H9 (cell line): Measurements from ENCODE around the gene SMIM26. TPM values are rescaled to one million over a fixed set of nuclear protein-coding genes. Genes with fewer than 3 reads are reported as not detected.

Experiments used
- DNase-seq: peaks from one replicate; pipeline ENCODE4 v3.0.0-alpha.2; 2017
- H2AFZ ChIP-seq: one replicate; pipeline ENCODE4 v1.6.1; 2013; ENCODE audit warnings: mild to moderate bottlenecking, low read length, control low read depth, moderate library complexity
- H2AK5ac ChIP-seq: 2 replicates; pipeline ENCODE4 v1.6.1; 2013; ENCODE audit warnings: low read length, control low read depth, mixed read lengths; ENCODE audit not compliant: insufficient read length
- H2BK120ac ChIP-seq: one replicate; pipeline ENCODE4 v1.6.1; 2013; ENCODE audit warnings: low read depth, mild to moderate bottlenecking, low read length, control low read depth, inconsistent platforms; ENCODE audit not compliant: poor library complexity, severe bottlenecking
- H2BK12ac ChIP-seq: 2 replicates; pipeline ENCODE4 v1.6.1; 2013; ENCODE audit warnings: low read length, control low read depth, mixed read lengths, low read depth; ENCODE audit not compliant: insufficient read length
- H2BK15ac ChIP-seq: 2 replicates; pipeline ENCODE4 v1.6.1; 2013; ENCODE audit warnings: low read depth, low read length, control low read depth
- H2BK20ac ChIP-seq: one replicate; pipeline ENCODE4 v1.6.1; 2013; ENCODE audit warnings: low read depth, mild to moderate bottlenecking, low read length, control low read depth, inconsistent platforms; ENCODE audit not compliant: poor library complexity, severe bottlenecking
- H2BK5ac ChIP-seq: 2 replicates; pipeline ENCODE4 v1.6.1; 2013; ENCODE audit warnings: low read length, control low read depth, mixed read lengths; ENCODE audit not compliant: insufficient read length
- H3K14ac ChIP-seq: 2 replicates; pipeline ENCODE4 v1.6.1; 2013; ENCODE audit warnings: low read length, control low read depth; ENCODE audit not compliant: insufficient read depth
- H3K18ac ChIP-seq: 2 replicates; pipeline ENCODE4 v1.6.1; 2013; ENCODE audit warnings: low read depth, mild to moderate bottlenecking, mixed read lengths, low read length, control low read depth; ENCODE audit not compliant: insufficient read length
- H3K23ac ChIP-seq: 2 replicates; pipeline ENCODE4 v1.6.1; 2013; ENCODE audit warnings: low read length, control low read depth, mixed read lengths, low read depth; ENCODE audit not compliant: insufficient read length
- H3K23me2 ChIP-seq: 2 replicates; pipeline ENCODE4 v1.6.1; 2013; ENCODE audit warnings: low read depth, mild to moderate bottlenecking, mixed read lengths, low read length, control low read depth; ENCODE audit not compliant: insufficient read length, poor library complexity, severe bottlenecking
- H3K27ac ChIP-seq: 2 replicates; pipeline ENCODE4 v1.5.1; 2013; ENCODE audit warnings: low read length, control low read depth, mixed read lengths, low read depth; ENCODE audit not compliant: insufficient read length
- H3K27me3 ChIP-seq: 2 replicates; pipeline ENCODE4 v1.6.1; 2013; ENCODE audit warnings: low read length, control low read depth, inconsistent platforms; ENCODE audit not compliant: insufficient read depth
- H3K4ac ChIP-seq: 2 replicates; pipeline ENCODE4 v1.6.1; 2013; ENCODE audit warnings: low read depth, mild to moderate bottlenecking, control low read depth, inconsistent platforms, low read length, moderate library complexity
- H3K4me1 ChIP-seq: 2 replicates; pipeline ENCODE4 v1.6.1; 2013; ENCODE audit warnings: low read length, control low read depth, inconsistent platforms; ENCODE audit not compliant: insufficient read depth
- H3K4me2 ChIP-seq: 2 replicates; pipeline ENCODE4 v1.6.1; 2013; ENCODE audit warnings: low read length, control low read depth, mixed read lengths; ENCODE audit not compliant: insufficient read length, insufficient read depth
- H3K56ac ChIP-seq: 2 replicates; pipeline ENCODE4 v1.6.1; 2013; ENCODE audit warnings: low read depth, mild to moderate bottlenecking, mixed read lengths, low read length, control low read depth; ENCODE audit not compliant: insufficient read length
- H3K79me1 ChIP-seq: 2 replicates; pipeline ENCODE4 v1.6.1; 2013; ENCODE audit warnings: low read depth, mild to moderate bottlenecking, moderate library complexity, low read length, control low read depth, inconsistent platforms; ENCODE audit not compliant: insufficient read depth, poor library complexity, severe bottlenecking
- H3K79me2 ChIP-seq: 2 replicates; pipeline ENCODE4 v1.6.1; 2013; ENCODE audit warnings: low read length, control low read depth, inconsistent platforms; ENCODE audit not compliant: insufficient read depth
- H3K9ac ChIP-seq: 2 replicates; pipeline ENCODE4 v1.6.1; 2013; ENCODE audit warnings: low read length, control low read depth, mixed read lengths; ENCODE audit not compliant: insufficient read length; ENCODE audit errors: extremely low read depth
- H3K9me3 ChIP-seq: one replicate; pipeline ENCODE4 v1.6.1; 2013; ENCODE audit warnings: low read depth, low read length, inconsistent platforms; ENCODE audit not compliant: control insufficient read depth
- H3T11ph ChIP-seq: one replicate; pipeline ENCODE4 v1.6.1; 2013; ENCODE audit warnings: mild to moderate bottlenecking, low read length, control low read depth, inconsistent platforms
- H4K20me1 ChIP-seq: one replicate; pipeline ENCODE4 v1.6.1; 2013; ENCODE audit not compliant: control insufficient read depth, insufficient read length, insufficient read depth
- H4K5ac ChIP-seq: 2 replicates; pipeline ENCODE4 v1.6.1; 2013; ENCODE audit warnings: low read depth, mild to moderate bottlenecking, mixed read lengths, low read length, control low read depth; ENCODE audit not compliant: insufficient read length
- H4K8ac ChIP-seq: replicated peaks from 2 replicates; pipeline ENCODE4 v1.6.1; 2013; ENCODE audit warnings: low read length, control low read depth, mixed read lengths, low read depth; ENCODE audit not compliant: insufficient read length
- H4K91ac ChIP-seq: 2 replicates; pipeline ENCODE4 v1.6.1; 2013; ENCODE audit warnings: low read depth, mild to moderate bottlenecking, moderate library complexity, mixed read lengths, low read length, control low read depth; ENCODE audit not compliant: insufficient read length
- H3K27ac Mint-ChIP-seq, 3 experiments: 2 replicates in 2 of 3; 3 replicates in 1 of 3; pipeline ENCODE4 v1.8.0; 2020 to 2021; ENCODE audit warnings: mixed read lengths in 3 of 3, mild to moderate bottlenecking in 1 of 3, moderate library complexity in 1 of 3
- H3K27me3 Mint-ChIP-seq: 2 replicates; pipeline ENCODE4 v1.8.0; 2021; ENCODE audit warnings: low read depth, mild to moderate bottlenecking, moderate library complexity, mixed read lengths
- H3K36me3 Mint-ChIP-seq, 3 experiments: 2 replicates in 2 of 3; 3 replicates in 1 of 3; pipeline ENCODE4 v1.8.0; 2020 to 2021; ENCODE audit warnings: low read depth in 3 of 3, mixed read lengths in 3 of 3; ENCODE audit not compliant: insufficient read depth in 1 of 3
- H3K4me1 Mint-ChIP-seq, 2 experiments: 2 replicates each; pipeline ENCODE4 v1.8.0; 2020; ENCODE audit warnings: mixed read lengths in 2 of 2
- H3K4me3 Mint-ChIP-seq, 2 experiments: 2 replicates in 1 of 2; 3 replicates in 1 of 2; pipeline ENCODE4 v1.8.0; 2020 to 2021; ENCODE audit warnings: mild to moderate bottlenecking in 2 of 2, mixed read lengths in 2 of 2, moderate library complexity in 1 of 2
- H3K9me3 Mint-ChIP-seq, 2 experiments: 2 replicates in 1 of 2; 3 replicates in 1 of 2; pipeline ENCODE4 v1.8.0; 2020; ENCODE audit warnings: mild to moderate bottlenecking in 2 of 2, mixed read lengths in 2 of 2, moderate library complexity in 1 of 2
- CTCF ChIP-seq: fragments of 200-600 bp; sonication (generic); conservative IDR thresholded peaks from 3 replicates; pipeline ENCODE4 v1.8.0; 2021; ENCODE audit warnings: antibody characterized with exemption, mild to moderate bottlenecking
- WGBS: extraction: QIAGEN DNeasy Blood & Tissue Kit; methylation state at CpG from one replicate; pipeline ENCODE4 v1.1.7; 2013; ENCODE audit warnings: missing lambda C conversion rate, low lambda C conversion rate, mixed read lengths; ENCODE audit not compliant: insufficient read length; ENCODE audit errors: extremely low coverage; 5-methylcytosine and 5-hydroxymethylcytosine counted together
- total RNA-seq: library from RNA; stranded (reverse); gene quantifications from 2 replicates; pipeline ENCODE4 v1.2.1, GENCODE V29; 2021

The SMIM26 gene
- total RNA-seq, 1 experiment from 2014 or later, result 75.9 TPM

- Histone ChIP-seq H4K91ac (no peak overlapping the region), H2BK12ac (no peak overlapping the region), H3K4me2 (no peak overlapping the region), H2BK120ac (no peak overlapping the region), H4K8ac (no peak overlapping the region), H3K27me3 (no peaks in the 10 kb centered on the region), H2AFZ (no peak overlapping the region), H2AK5ac (no peak overlapping the region), H3K4me1 (no peaks in the 10 kb centered on the region), H3K79me1 (no peaks in the 10 kb centered on the region), H3K79me2 (no peaks in the 10 kb centered on the region), H3K4ac (no peak overlapping the region), H2BK20ac (no peak overlapping the region), H3T11ph (no peak overlapping the region), H3K14ac (no peak overlapping the region), H3K23me2 (no peaks in the 10 kb centered on the region), H3K9me3 (no peaks in the 10 kb centered on the region), H2BK5ac (no peak overlapping the region), H2BK15ac (no peak overlapping the region), H3K56ac (no peak overlapping the region), H3K27ac (no peak overlapping the region), H4K20me1 (no peaks in the 10 kb centered on the region), H4K5ac (no peak overlapping the region), H3K9ac (no peak overlapping the region), H3K23ac (no peak overlapping the region), H3K18ac (no peak overlapping the region)
- Mint-ChIP-seq H3K27ac (no peak overlapping the region), H3K9me3 (no peaks in the 10 kb centered on the region), H3K36me3 (no peaks in the 10 kb centered on the region), H3K27me3 (no peaks in the 10 kb centered on the region; the same call in 1 of the 2 replicates), H3K4me3 (no peak overlapping the region), H3K4me1 (0 out of 4 replicates have a peak, but pooled peaks cover 0 to 2% of the 10 kb centered on the region in 2 experiments)
- no peak for DNase-seq
- WGBS, result no CpG with 5 or more reads among the region's 6 CpGs
- no peak for TF ChIP-seq CTCF
Observed at GRCh38 chr20:18577942-18578341, 10.7 kb downstream of the SMIM26 start.
